T-helper 1 cell treated with Interleukin-12 subunit alpha and Interleukin-12 subunit beta and Interleukin-4 antibody, amounts not matched to agents 30 μg/mL and 1 μg/mL, for 36 hours (primary cell): ENCODE data around the gene ATF7.

Experiments
- H3K27ac Mint-ChIP-seq: one replicate; pipeline ENCODE4 v1.8.0; 2021; ENCODE audit warnings: mild to moderate bottlenecking, mixed read lengths
- H3K27me3 Mint-ChIP-seq: one replicate; pipeline ENCODE4 v1.8.0; 2021; ENCODE audit warnings: low read depth, mixed read lengths
- H3K36me3 Mint-ChIP-seq: one replicate; pipeline ENCODE4 v1.8.0; 2021; ENCODE audit warnings: low read depth, mixed read lengths
- H3K4me1 Mint-ChIP-seq: one replicate; pipeline ENCODE4 v1.8.0; 2021; ENCODE audit warnings: low read depth, mixed read lengths
- H3K4me3 Mint-ChIP-seq: one replicate; pipeline ENCODE4 v1.8.0; 2021; ENCODE audit warnings: mild to moderate bottlenecking, moderate library complexity, mixed read lengths
- H3K9me3 Mint-ChIP-seq: one replicate; pipeline ENCODE4 v1.8.0; 2021; ENCODE audit warnings: mixed read lengths

The ATF7 gene

DNA sequence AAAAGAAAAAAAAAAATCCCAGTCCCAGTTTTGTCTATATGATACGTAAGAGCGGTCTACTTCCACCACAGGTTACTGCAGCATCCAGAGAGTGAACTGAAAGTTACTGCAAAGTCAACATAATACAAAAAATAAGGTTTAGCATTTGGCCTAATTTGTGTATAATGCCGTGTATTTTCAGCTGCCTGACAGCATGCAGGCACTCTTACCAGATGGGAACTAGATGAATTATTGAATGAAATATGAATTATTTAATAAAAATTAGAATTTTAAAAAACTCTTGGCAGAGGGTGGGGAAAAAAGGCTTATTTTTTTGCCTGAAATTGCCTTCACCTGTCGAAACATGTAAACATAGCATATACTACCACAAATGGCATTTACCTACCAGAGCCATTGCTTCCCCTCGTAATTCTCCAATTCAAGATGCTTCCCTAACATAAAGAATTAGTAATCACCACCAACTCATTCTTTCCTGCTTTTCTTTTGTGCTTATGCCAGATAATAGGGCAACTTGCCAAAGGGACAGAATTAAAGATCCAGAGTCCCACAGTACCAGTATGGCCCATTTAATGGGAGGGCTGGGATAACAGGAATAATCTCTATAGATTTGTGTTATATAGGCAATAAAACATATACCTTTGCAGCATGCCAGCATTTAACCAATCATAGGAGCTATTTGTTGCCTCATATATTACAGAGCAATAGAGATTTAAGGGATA, 31.1 kb downstream of the ATF7 start:
- H3K27ac Mint-ChIP-seq, result no peak overlapping the region

DNA sequence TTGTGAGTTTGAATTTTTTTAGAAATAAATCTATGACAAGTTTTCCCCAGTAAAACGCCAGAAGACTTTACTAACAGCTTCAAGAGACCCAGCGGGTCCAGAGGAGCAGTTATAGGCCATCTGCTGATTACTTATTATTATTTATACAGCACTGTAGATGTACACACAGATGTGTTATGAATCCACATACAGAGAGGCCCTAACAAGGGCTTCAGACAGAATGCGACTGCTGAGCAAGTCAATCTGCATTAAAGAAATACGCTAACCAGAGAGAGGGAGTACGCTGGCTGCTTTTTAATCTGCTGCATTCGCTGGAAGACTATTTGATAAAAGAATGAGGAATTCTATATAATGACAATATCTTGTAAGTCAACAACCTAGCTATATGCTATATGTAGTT, 32.5 kb downstream of the ATF7 start:
- peaks cover 5% of the 10 kb centered on the region for H3K36me3 Mint-ChIP-seq
- H3K9me3 Mint-ChIP-seq, result no peaks in the 10 kb centered on the region
- H3K4me1 Mint-ChIP-seq, result peaks cover 9% of the 10 kb centered on the region
- no peaks in the 10 kb centered on the region for H3K27me3 Mint-ChIP-seq
- H3K4me3 Mint-ChIP-seq, result no peak overlapping the region
- no peak overlapping the region for H3K27ac Mint-ChIP-seq

More for the DNA sequence above, 31.1 kb downstream of the ATF7 start:
- H3K9me3 Mint-ChIP-seq, result no peaks in the 10 kb centered on the region
- H3K4me1 Mint-ChIP-seq, result peaks cover 5% of the 10 kb centered on the region
- no peak overlapping the region for H3K4me3 Mint-ChIP-seq
- peaks cover 11% of the 10 kb centered on the region for H3K36me3 Mint-ChIP-seq
- no peaks in the 10 kb centered on the region for H3K27me3 Mint-ChIP-seq

DNA sequence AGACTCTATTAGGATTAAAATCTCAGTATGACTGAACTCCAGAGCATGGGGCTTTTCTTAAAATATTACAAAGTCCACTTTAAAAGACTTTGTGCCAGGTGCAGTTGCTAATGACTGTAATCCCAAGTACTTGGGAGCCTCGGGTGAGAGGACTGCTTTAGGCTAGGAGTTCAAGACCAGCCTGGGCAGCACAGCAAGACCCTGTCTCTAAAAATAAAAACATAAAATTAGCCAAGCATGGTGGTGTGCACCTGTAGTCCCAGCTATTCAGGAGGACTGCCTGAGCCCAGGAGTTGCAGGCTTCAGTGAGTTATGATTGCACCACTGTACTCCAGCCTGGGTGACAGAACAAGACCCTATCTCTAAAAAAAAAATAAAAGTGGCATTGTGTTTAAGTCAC, 33.2 kb downstream of the ATF7 start:
- Mint-ChIP-seq H3K36me3 (peaks cover 5% of the 10 kb centered on the region), H3K27ac (no peak overlapping the region), H3K4me3 (no peak overlapping the region), H3K27me3 (no peaks in the 10 kb centered on the region), H3K4me1 (peaks cover 13% of the 10 kb centered on the region), H3K9me3 (no peaks in the 10 kb centered on the region)

DNA sequence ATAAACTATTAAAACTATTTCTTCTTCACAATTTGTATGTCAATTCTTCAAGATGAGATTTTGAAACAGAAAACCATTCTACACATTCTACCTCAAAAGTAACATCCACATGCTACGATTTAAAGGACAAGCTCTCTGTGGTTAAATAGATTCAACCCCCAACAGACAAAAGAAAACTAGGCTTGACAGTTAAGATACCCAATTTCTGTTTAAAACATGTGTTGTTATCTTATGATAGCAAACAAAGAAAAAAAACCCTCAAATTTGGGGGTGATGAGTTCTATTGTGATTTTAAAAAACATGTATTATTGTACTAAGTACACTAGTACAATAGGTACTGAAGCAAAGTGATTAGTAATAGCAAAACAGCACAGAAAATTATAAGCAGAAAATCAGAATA, 33.8 kb downstream of the ATF7 start:
- H3K4me3 Mint-ChIP-seq, result no peak overlapping the region
- peaks cover 13% of the 10 kb centered on the region for H3K4me1 Mint-ChIP-seq
- peaks cover 4% of the 10 kb centered on the region for H3K36me3 Mint-ChIP-seq
- no peaks in the 10 kb centered on the region for H3K9me3 Mint-ChIP-seq
- no peak overlapping the region for H3K27ac Mint-ChIP-seq
- H3K27me3 Mint-ChIP-seq, result no peaks in the 10 kb centered on the region

- Mint-ChIP-seq H3K27me3 (no peaks in the 10 kb centered on the region), H3K4me1 (peaks cover 16% of the 10 kb centered on the region), H3K27ac (no peak overlapping the region), H3K36me3 (peaks cover 4% of the 10 kb centered on the region), H3K9me3 (no peaks in the 10 kb centered on the region), H3K4me3 (no peak overlapping the region)
Observed at GRCh38 chr12:53591301-53592206, 34.6 kb downstream of the ATF7 start.

DNA sequence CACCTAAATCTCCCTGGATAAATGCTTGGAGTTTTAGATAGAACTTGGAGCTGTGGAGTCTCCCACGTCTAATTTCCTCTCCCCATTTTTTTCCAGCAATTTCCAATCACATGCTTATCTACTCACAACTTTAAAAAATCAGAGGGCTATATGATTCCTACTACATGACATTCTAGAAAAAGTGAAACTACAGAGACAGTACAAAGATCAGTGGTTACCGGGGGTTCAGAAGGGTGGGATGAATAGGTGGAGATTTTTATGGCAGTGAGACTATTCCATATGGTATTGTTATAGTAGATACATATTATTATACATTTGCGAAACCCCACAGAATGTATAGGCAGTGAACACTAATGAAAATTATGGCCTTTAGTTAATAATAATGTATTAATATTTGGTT, 35.5 kb downstream of the ATF7 start:
- peaks cover 21% of the 10 kb centered on the region for H3K4me1 Mint-ChIP-seq
- peaks cover 4% of the 10 kb centered on the region for H3K36me3 Mint-ChIP-seq
- no peaks in the 10 kb centered on the region for H3K9me3 Mint-ChIP-seq
- no peak overlapping the region for H3K27ac Mint-ChIP-seq
- H3K4me3 Mint-ChIP-seq, result no peak overlapping the region
- H3K27me3 Mint-ChIP-seq, result no peaks in the 10 kb centered on the region

DNA sequence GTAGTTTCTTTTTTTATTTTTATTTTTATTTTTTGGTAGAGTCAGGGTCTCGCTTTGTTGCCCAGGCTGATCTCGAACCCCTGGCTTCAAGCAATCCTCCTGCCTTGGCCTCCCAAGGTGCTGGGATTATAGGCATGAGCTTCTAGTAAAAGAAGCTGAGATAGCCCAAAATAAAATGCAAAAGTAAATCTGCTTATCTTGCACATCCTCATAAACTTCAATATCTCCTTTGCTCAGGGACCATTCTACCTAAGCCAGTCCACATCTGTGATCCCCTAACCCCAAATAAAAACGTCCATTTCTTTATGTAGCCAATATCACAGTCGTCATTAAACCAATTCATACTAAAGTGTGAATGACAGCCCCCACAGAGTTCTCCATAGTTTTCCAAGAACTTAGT, 36.3 kb downstream of the ATF7 start:
- peaks cover 23% of the 10 kb centered on the region for H3K4me1 Mint-ChIP-seq
- H3K27me3 Mint-ChIP-seq, result no peaks in the 10 kb centered on the region
- no peak overlapping the region for H3K4me3 Mint-ChIP-seq
- H3K27ac Mint-ChIP-seq, result no peak overlapping the region
- no peaks in the 10 kb centered on the region for H3K9me3 Mint-ChIP-seq
- H3K36me3 Mint-ChIP-seq, result peaks cover 4% of the 10 kb centered on the region

DNA sequence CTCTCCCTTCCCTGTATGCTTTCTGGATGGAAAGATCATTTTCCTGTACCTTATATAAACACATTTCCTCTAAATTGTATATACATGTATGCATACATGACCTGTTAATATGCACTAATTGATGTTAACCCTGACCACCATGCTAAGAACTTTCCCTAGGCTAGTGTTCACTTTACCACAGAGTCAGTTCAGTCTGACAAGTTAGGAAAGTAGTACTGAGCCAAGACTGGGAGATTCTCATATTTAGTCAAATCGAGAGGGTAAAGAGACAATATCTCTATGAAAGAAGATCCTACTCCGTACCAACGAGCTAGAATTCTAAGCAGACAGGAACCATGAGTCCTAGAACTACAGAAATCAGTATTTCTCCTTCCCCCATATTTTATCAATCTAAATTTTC, 36.8 kb downstream of the ATF7 start:
- Mint-ChIP-seq H3K36me3 (peaks cover 5% of the 10 kb centered on the region), H3K9me3 (no peaks in the 10 kb centered on the region), H3K27ac (no peak overlapping the region), H3K4me3 (no peak overlapping the region), H3K4me1 (peaks cover 23% of the 10 kb centered on the region), H3K27me3 (no peaks in the 10 kb centered on the region)

- Mint-ChIP-seq H3K27ac (no peak overlapping the region), H3K4me1 (peaks cover 23% of the 10 kb centered on the region)
Observed at GRCh38 chr12:53588123-53588522, 38.1 kb downstream of the ATF7 start.

DNA sequence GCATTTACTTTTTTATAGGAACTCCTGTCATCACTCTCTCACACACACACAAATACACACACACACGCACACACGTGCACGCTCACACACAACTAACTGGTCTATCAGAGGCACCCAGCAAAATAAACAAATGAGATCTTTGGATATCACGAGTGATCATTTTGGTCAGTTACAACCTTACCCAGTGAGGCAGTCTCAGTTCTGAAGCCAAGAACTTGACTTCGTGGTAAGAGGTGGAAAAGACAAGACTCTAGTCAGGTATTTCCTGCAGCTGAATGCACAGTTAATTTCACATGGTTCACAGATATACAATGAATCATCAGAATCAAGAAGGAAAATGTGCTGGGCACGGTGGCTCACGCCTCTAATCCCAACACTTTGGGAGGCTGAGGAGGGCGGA, 39.4 kb downstream of the ATF7 start:
- Mint-ChIP-seq H3K27ac (no peak overlapping the region), H3K4me3 (no peak overlapping the region), H3K4me1 (peaks cover 23% of the 10 kb centered on the region)

More at GRCh38 chr12:53588123-53588522, 38.1 kb downstream of the ATF7 start:
- no peak overlapping the region for H3K4me3 Mint-ChIP-seq
- no peaks in the 10 kb centered on the region for H3K9me3 Mint-ChIP-seq
- H3K36me3 Mint-ChIP-seq, result peaks cover 5% of the 10 kb centered on the region
- no peaks in the 10 kb centered on the region for H3K27me3 Mint-ChIP-seq

GRCh38 chr12:53585448-53586125, 40.6 kb downstream of the ATF7 start:
- Mint-ChIP-seq H3K27me3 (no peaks in the 10 kb centered on the region), H3K36me3 (peaks cover 8% of the 10 kb centered on the region), H3K4me1 (peaks cover 22% of the 10 kb centered on the region), H3K4me3 (no peak overlapping the region), H3K27ac (no peak overlapping the region), H3K9me3 (no peaks in the 10 kb centered on the region)

More for the DNA sequence above, 39.4 kb downstream of the ATF7 start:
- Mint-ChIP-seq H3K36me3 (peaks cover 5% of the 10 kb centered on the region), H3K9me3 (no peaks in the 10 kb centered on the region), H3K27me3 (no peaks in the 10 kb centered on the region)

- peaks cover 7% of the 10 kb centered on the region for H3K36me3 Mint-ChIP-seq
- no peak overlapping the region for H3K27ac Mint-ChIP-seq
Observed at GRCh38 chr12:53579545-53579955, 46.6 kb downstream of the ATF7 start.

DNA sequence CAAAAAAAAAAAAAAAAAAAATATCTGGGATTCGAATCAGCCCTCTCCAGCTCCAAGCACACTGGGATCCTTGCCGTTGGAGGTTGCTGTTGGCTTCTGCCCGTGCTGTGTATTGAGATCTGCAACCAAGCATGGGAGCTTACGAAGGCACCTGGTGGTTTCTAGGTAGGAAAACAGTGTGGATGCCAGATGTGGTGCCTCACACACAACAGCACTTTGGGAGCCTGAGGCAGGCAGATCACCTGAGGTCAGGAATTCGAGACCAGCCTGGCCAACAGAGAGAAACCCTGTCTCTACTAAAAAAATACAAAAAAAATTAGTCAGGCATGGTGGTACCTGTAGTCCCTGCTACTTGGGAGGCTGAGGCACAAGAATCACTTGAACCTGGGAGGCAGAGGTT, 47.4 kb downstream of the ATF7 start:
- Mint-ChIP-seq H3K27ac (no peak overlapping the region), H3K36me3 (peaks cover 7% of the 10 kb centered on the region), H3K4me1 (peaks cover 11% of the 10 kb centered on the region), H3K9me3 (no peaks in the 10 kb centered on the region), H3K4me3 (no peak overlapping the region), H3K27me3 (no peaks in the 10 kb centered on the region)

More at GRCh38 chr12:53579545-53579955, 46.6 kb downstream of the ATF7 start:
- no peaks in the 10 kb centered on the region for H3K27me3 Mint-ChIP-seq
- no peaks in the 10 kb centered on the region for H3K9me3 Mint-ChIP-seq
- peaks cover 11% of the 10 kb centered on the region for H3K4me1 Mint-ChIP-seq
- H3K4me3 Mint-ChIP-seq, result no peak overlapping the region

- Mint-ChIP-seq H3K9me3 (no peaks in the 10 kb centered on the region), H3K4me3 (no peak overlapping the region), H3K27me3 (no peaks in the 10 kb centered on the region), H3K4me1 (peaks cover 11% of the 10 kb centered on the region), H3K36me3 (peaks cover 7% of the 10 kb centered on the region), H3K27ac (peak overlapping the region; percentile 65)
Observed at GRCh38 chr12:53577941-53578352, 48.2 kb downstream of the ATF7 start.
